Esophagus (tissue), 2 donors: ENCODE measurements around the gene ZNF462. TPM values are rescaled to one million over a fixed set of nuclear protein-coding genes. Genes with fewer than 3 reads are reported as not detected.

Experiments used
- H3K27ac ChIP-seq, 2 donors: one replicate each; pipeline ENCODE4 v1.5.1; 2013; ENCODE audit warnings: low read depth in 2 of 2, mild to moderate bottlenecking in 2 of 2, inconsistent platforms in 1 of 2, low read length in 1 of 2, moderate library complexity in 1 of 2
- H3K27me3 ChIP-seq, 2 donors: one replicate each; pipeline ENCODE4 v1.6.1; 2013; ENCODE audit warnings: low read length in 2 of 2, control low read depth in 1 of 2, mild to moderate bottlenecking in 1 of 2; ENCODE audit not compliant: insufficient read depth in 2 of 2, control insufficient read depth in 1 of 2
- H3K36me3 ChIP-seq, 2 donors: one replicate each; pipeline ENCODE4 v1.6.1; 2013; ENCODE audit warnings: low read length in 1 of 2; ENCODE audit not compliant: control insufficient read depth in 2 of 2, insufficient read depth in 2 of 2
- H3K4me1 ChIP-seq, 2 donors: one replicate each; pipeline ENCODE4 v1.6.1; 2013; ENCODE audit warnings: low read length in 1 of 2; ENCODE audit not compliant: control insufficient read depth in 2 of 2, insufficient read depth in 2 of 2
- H3K4me3 ChIP-seq, 2 donors: one replicate each; pipeline ENCODE4 v1.5.1; 2013; ENCODE audit warnings: low read length in 2 of 2, mild to moderate bottlenecking in 2 of 2, low read depth in 1 of 2, moderate library complexity in 1 of 2
- H3K9me3 ChIP-seq, 2 donors: one replicate each; pipeline ENCODE4 v1.6.1; 2013; ENCODE audit warnings: mild to moderate bottlenecking in 2 of 2, low read depth in 1 of 2, low read length in 1 of 2, moderate library complexity in 1 of 2; ENCODE audit not compliant: control insufficient read depth in 2 of 2, insufficient read depth in 1 of 2
- WGBS, 2 donors: extraction: QIAGEN DNeasy Blood & Tissue Kit; methylation state at CpG; one replicate each; pipeline ENCODE4 v1.1.7; 2013; 5-methylcytosine and 5-hydroxymethylcytosine counted together
- polyA plus RNA-seq, 2 donors: library from polyadenylated mRNA; stranded (reverse); fragments of 200-250 nt; gene quantifications; one replicate each; pipeline ENCODE4 v1.2.3, GENCODE V29; 2013
- donor health status: healthy with polysubstance abuse.
- donor health status: Bipolar disorder and iron deficiency.

ZNF462 gene
- polyA plus RNA-seq, 2 donors: 3.9 to 5.8 TPM

DNA sequence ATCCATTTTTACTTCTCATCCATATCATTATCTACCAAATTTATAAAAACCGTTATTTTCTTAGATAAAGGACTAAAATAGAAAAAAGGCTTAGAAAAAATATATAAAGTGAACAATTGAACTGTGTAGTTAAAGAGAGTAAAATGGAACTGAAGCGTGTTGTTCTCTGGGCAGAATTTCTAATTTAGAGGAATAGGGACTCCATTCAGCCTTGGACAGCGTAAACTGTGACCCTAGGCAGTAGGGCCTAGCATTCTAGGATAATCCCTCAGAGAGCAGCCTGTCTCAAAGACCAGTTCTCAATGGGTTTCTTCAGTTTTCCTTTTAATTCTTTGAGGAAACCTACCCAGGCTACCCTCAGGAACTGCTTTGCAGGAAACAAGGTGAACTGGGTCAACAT, 11.1 kb downstream of the ZNF462 start:
- no peaks in the 10 kb centered on the region for H3K27me3 ChIP-seq
- H3K36me3 ChIP-seq: no peaks in the 10 kb centered on the region
- WGBS, 2 donors: 89 to 92% methylated on average over 3 of the region's 3 CpGs
- H3K9me3 ChIP-seq: no peaks in the 10 kb centered on the region
- H3K4me1 ChIP-seq: peaks cover 0 to 8% of the 10 kb centered on the region in 2 donors
- H3K27ac ChIP-seq: no peak overlapping the region
- no peak overlapping the region for H3K4me3 ChIP-seq

DNA sequence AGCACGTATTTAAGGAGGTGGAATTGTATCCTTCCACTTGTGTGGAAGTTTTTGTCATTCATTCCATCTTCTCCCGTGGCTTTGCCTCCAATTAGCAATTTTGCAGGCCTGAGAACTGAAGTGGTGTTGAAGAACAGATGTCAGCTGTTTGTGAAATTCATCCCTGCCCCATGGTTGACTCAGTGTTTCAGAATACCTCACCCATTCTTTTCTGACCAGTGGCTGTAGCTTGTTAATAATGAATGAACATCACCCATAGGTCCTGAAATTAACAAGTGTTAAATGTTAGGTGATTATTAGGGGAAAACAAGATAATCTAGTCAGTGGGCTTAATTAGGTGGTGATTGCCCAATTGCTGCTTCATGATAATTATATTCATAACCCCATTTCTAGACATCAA, 11.7 kb downstream of the ZNF462 start:
- Histone ChIP-seq H3K36me3 (no peaks in the 10 kb centered on the region), H3K27ac (no peak overlapping the region), H3K9me3 (no peaks in the 10 kb centered on the region), H3K4me1 (peaks cover 0 to 11% of the 10 kb centered on the region in 2 donors), H3K27me3 (no peaks in the 10 kb centered on the region), H3K4me3 (no peak overlapping the region)
- 71 to 85% methylated on average over 2 of the region's 2 CpGs for WGBS, 2 donors

DNA sequence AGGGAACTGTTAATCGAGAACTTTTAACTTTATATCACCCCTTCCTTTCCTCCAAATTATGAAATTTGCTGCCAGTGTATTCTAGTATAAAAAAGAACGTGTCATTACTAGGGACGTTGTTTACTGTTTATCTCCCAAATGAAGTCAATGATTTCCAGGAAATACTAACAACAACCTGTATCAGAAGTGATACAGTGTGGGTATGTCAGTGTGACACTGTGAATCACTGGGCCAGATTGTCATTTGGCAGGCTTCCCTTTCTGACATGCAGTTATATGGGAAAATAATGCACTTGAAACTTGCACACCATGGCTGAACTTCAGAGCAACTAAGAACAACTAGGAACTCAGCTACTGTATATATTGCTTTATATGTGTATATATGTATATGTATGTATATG, 12.6 kb downstream of the ZNF462 start:
- H3K4me3 ChIP-seq: no peak overlapping the region
- H3K27ac ChIP-seq: no peak overlapping the region
- peaks cover 0 to 11% of the 10 kb centered on the region in 2 donors for H3K4me1 ChIP-seq
- WGBS, 2 donors: 49 to 51% methylated on average over 3 of the region's 3 CpGs
- no peaks in the 10 kb centered on the region for H3K27me3 ChIP-seq
- H3K36me3 ChIP-seq: no peaks in the 10 kb centered on the region
- H3K9me3 ChIP-seq: no peaks in the 10 kb centered on the region

DNA sequence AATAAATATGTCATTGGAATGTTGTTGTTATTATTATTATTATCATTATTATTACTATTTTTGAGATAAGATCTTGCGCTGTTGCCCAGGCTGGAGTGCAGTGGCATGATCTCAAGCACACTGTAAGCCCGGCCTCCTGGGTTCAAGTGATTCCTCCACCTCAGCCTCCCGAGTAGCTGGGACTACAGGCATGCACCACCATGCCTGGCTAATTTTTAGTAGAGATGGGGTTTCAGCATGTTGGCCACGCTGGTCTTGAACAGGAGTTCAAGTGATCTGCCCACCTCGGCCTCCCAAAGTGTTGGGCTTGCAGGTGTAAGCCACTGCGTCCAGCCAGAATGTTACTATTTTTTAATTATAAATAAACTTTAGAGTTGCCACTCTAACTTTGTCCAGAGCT, 14.4 kb downstream of the ZNF462 start:
- Histone ChIP-seq H3K27me3 (no peaks in the 10 kb centered on the region), H3K36me3 (no peaks in the 10 kb centered on the region), H3K4me3 (no peak overlapping the region), H3K27ac (no peak overlapping the region), H3K4me1 (peaks cover 0 to 13% of the 10 kb centered on the region in 2 donors), H3K9me3 (no peaks in the 10 kb centered on the region)
- 93 to 96% methylated on average over 6 of the region's 6 CpGs for WGBS, 2 donors

DNA sequence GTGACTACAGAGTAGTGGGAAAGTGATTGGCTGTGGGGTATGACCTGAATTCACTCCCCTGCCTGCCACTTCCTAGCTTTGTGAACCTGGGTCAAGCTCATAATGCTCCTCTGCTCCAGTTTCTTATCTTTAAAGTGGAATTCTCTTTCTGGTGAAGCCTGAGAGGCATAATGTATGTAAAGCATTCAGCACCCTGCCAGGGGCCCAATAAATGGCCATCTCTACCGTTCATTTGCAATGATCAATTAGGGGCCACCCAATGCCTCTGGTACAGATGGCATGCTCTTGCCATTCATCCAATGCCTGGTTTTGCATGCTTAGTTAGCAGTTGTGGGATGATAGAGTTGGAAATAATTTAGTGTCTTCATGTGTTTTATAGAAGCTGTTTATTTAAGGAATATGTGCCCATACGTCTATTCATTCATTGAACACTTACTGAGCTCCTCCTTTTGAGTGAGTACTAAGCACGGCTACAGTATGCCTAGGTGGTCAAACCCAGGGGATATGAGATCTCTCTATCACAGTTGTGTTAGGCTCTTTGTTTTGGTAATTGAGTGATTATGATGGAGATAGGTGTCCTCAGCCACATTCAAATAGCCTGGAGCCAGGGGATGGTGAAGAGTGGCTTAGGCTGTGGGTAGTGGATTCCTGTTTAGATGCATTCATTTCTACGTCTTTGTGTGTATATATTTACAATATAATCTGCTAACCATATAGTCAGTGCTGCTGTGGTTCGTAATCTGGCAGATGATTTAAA, 15.3 kb downstream of the ZNF462 start:
- H3K27me3 ChIP-seq: no peaks in the 10 kb centered on the region
- H3K4me1 ChIP-seq: peaks cover 0 to 13% of the 10 kb centered on the region in 2 donors
- H3K36me3 ChIP-seq: no peaks in the 10 kb centered on the region
- WGBS, 2 donors: 59 to 67% methylated on average over 5 of the region's 5 CpGs
- peak overlapping the region; percentile 50 to 60 for H3K27ac ChIP-seq
- no peaks in the 10 kb centered on the region for H3K9me3 ChIP-seq
- no peak overlapping the region for H3K4me3 ChIP-seq

DNA sequence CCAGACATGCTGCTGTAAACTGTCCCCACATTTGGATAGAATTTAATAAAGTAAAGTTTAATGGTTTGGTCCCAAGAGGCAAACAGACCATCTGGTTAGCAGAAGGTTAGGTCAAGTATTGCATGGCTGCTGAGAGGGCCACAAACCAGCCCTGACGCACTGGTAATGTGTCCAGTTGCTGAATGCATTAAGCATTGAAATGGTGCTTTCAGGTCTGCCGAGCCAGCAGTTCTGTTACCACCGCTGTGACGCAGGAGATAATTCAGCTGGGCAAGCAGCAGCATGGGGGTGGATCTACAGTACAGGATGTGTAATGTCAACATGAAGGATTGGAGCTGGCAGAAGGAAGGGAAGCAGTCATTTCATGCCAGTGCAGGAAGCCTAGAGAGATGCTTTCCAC, 16.0 kb downstream of the ZNF462 start:
- H3K9me3 ChIP-seq: no peaks in the 10 kb centered on the region
- no peak overlapping the region for H3K4me3 ChIP-seq
- no peaks in the 10 kb centered on the region for H3K27me3 ChIP-seq
- H3K36me3 ChIP-seq: no peaks in the 10 kb centered on the region
- peak overlapping the region; percentile 59 to 60 for H3K27ac ChIP-seq
- 8 to 32% methylated on average over 4 of the region's 4 CpGs for WGBS, 2 donors
- peaks cover 0 to 15% of the 10 kb centered on the region in 2 donors for H3K4me1 ChIP-seq

DNA sequence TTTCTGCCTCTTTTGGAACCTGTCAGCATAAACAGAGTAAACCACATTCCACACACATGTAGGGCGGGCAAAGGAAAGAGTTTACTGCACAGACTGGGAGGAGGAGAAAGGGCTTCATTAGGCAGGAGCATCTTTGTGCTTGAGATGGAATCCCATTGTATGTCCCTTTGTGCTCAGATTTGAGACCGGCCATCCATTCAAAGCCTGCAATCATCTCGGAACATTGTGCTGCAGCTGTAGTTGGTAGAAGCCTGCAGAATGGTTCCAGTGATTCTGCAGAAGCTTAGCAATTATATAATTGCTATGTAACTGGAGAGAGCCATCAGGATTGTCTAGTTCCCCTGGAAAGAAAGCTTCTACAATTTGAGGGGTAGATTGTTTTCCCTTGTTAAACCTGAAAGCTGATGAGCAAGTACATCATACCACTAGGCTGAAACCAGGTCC, 16.5 kb downstream of the ZNF462 start:
- no peaks in the 10 kb centered on the region for H3K9me3 ChIP-seq
- 44 to 67% methylated on average over 3 of the region's 3 CpGs for WGBS, 2 donors
- no peaks in the 10 kb centered on the region for H3K36me3 ChIP-seq
- no peak overlapping the region for H3K4me3 ChIP-seq
- H3K27ac ChIP-seq: peak overlapping the region; percentile 36 to 59
- H3K27me3 ChIP-seq: no peaks in the 10 kb centered on the region
- H3K4me1 ChIP-seq: peaks cover 0 to 15% of the 10 kb centered on the region in 2 donors

DNA sequence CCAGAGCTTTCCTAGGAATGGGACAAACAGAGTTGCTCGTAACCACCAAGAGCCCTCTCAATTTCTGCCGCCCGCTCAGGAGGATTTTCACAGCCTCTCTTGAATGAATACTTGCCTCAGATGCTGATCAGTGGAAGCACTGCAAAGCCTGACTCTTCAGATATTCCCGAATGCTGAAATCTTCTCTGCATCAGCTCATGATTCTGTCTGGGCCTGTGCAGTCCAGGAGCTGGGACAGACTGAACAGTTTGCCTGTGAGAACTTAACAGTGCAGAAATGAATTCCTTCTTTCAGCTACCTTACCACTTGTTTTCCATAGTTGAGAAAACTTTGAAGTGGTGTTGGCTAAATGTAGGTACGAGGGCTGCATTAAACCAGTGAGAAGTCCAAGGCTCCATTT, 17.1 kb downstream of the ZNF462 start:
- WGBS, 2 donors: 77 to 84% methylated on average over 5 of the region's 5 CpGs
- H3K9me3 ChIP-seq: no peaks in the 10 kb centered on the region
- peak overlapping the region; percentile 16 to 36 for H3K27ac ChIP-seq
- no peak overlapping the region for H3K4me3 ChIP-seq
- H3K36me3 ChIP-seq: no peaks in the 10 kb centered on the region
- H3K4me1 ChIP-seq: peaks cover 0 to 15% of the 10 kb centered on the region in 2 donors
- H3K27me3 ChIP-seq: no peaks in the 10 kb centered on the region

DNA sequence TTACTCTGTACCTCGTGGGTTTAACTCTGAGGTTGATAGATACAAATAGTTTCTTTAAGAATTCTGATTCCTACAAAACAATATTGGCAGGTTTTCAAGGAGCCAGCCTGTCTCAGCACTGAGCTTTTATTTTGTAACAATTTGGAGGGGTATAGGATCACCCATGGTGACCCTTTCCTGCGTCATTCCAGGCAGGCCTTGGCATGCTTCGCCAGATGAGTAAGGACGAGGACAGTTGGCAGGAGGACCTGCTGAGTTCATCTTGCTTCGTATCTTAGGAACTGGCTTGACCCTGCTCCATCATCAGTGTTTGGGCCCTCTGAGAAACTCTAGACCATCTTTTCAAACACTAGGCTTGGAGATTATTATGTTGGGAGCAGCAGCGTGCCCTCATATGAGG, 17.9 kb downstream of the ZNF462 start:
- peak overlapping the region; percentile 23 to 38 for H3K27ac ChIP-seq
- no peaks in the 10 kb centered on the region for H3K9me3 ChIP-seq
- no peaks in the 10 kb centered on the region for H3K27me3 ChIP-seq
- H3K4me1 ChIP-seq: peaks cover 0 to 15% of the 10 kb centered on the region in 2 donors
- 44 to 56% methylated on average over 6 of the region's 6 CpGs for WGBS, 2 donors
- H3K4me3 ChIP-seq: no peak overlapping the region
- H3K36me3 ChIP-seq: no peaks in the 10 kb centered on the region

DNA sequence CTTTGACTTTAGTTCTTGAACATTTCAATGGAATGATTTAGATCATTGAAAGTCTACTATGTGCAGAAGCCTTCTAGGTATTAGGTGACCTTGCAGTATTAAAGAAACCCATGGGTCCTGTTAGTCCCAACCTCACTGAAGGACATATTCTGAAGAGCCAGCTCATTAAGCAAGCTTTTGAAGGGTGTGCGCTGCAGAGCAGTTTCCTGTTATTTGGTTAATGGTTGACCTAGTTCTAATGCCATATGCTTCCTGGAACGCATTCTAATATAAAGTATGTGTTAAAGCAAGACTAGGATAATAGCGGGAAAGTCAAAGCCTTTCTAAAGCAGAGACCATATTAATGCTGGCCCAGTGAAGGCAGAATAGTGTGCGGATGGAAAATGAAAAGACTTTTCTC, 20.1 kb downstream of the ZNF462 start:
- Histone ChIP-seq H3K27ac (no peak overlapping the region), H3K4me1 (peaks cover 0 to 14% of the 10 kb centered on the region in 2 donors), H3K9me3 (no peaks in the 10 kb centered on the region), H3K36me3 (no peaks in the 10 kb centered on the region), H3K27me3 (no peaks in the 10 kb centered on the region), H3K4me3 (no peak overlapping the region)
- WGBS, 2 donors: 76 to 77% methylated on average over 4 of the region's 4 CpGs
